ENCODE data around the gene MXD1. TPM values are rescaled to one million over a fixed set of nuclear protein-coding genes. Genes with fewer than 3 reads are reported as not detected.

Gene MXD1
- total RNA-seq, 1 donor from 2014 or later, result 3.9 TPM

DNA sequence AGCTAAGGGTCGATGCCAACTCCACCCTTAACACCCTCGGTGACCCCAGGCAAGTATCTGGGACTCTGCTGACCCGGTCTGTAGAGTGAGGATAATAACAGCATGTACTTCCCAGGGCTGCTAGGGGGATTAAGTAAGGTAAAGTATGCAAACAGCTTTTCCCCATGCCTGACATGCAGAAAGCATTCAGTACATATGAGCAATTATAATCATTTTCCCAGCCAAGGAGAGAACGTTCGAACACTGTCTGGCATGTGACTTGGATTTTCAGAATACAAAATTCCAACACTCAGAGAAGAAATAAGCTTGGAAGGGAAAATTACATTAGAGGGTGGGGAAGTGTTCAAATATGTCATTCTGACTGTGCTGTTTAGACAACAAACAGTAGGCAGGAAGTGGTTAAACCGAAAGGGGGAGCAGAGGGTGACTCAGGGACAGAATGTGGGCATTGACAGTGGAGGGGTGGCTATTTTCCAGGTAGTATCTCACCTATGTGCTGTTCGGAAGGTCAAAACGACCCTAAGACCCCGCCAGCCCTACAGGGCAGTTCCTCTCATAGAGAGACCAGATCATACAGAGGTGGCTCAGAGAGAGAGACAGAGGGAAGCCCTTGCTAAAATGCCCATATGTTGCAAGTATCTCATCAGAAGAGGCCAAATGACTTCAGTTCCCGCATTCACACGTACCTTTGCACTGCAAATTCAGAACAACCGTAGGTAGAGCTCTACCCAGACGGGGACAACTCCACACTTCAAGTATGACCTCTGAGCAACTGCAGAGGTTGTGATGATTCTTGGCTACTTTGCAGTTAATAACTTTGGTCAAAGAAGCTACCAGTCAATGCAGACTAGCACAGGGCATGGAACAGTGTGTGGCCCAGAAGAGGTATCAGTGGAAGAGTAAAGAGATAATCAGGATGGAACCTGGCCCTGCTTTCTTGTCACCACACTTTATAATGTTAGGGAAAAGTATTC, 31.7 kb downstream of the MXD1 start:
- peaks cover 2% of the 10 kb centered on the region for H3K4me1 Mint-ChIP-seq
- Histone ChIP-seq H3K79me2 (ENCODE audit: low read depth) (no peaks in the 10 kb centered on the region), H3K9ac (no peak overlapping the region), H3K36me3 (no peaks in the 10 kb centered on the region), H3K27me3 (no peaks in the 10 kb centered on the region), H3K4me1 (peaks cover 14% of the 10 kb centered on the region), H3F3A (ENCODE audit: low read depth) (no peaks in the 10 kb centered on the region), H3K27ac (no peak overlapping the region), H2AFZ (replicated peaks) (no peak overlapping the region), H3K4me2 (no peak overlapping the region), H3K4me3 (no peak overlapping the region), H3K9me3 (ENCODE audit: low read depth) (no peaks in the 10 kb centered on the region), H4K20me1 (ENCODE audit: low read depth) (no peaks in the 10 kb centered on the region)
- no peak overlapping the region for H3K4me3 Mint-ChIP-seq
- no peak overlapping the region for H3K27ac Mint-ChIP-seq
- H3K27me3 Mint-ChIP-seq (ENCODE audit: insufficient read depth, low read depth), result peaks cover 2% of the 10 kb centered on the region
- H3K36me3 Mint-ChIP-seq, result no peaks in the 10 kb centered on the region
- TF ChIP-seq EZH2 (IDR thresholded peaks at IDR 0.05), result no peak
- no peak for DNase-seq (ENCODE audit: low spot score)
- no peaks in the 10 kb centered on the region for H3K9me3 Mint-ChIP-seq

GRCh38 chr2:69947325-69947931, 32.5 kb downstream of the MXD1 start:
- Mint-ChIP-seq H3K4me1 (peaks cover 2% of the 10 kb centered on the region), H3K36me3 (no peaks in the 10 kb centered on the region), H3K4me3 (no peak overlapping the region), H3K9me3 (no peaks in the 10 kb centered on the region), H3K27me3 (ENCODE audit: insufficient read depth, low read depth) (peaks cover 2% of the 10 kb centered on the region), H3K27ac (no peak overlapping the region)
- H3K27me3 ChIP-seq, result no peaks in the 10 kb centered on the region
- H3K4me3 ChIP-seq, result no peak overlapping the region
- no peaks in the 10 kb centered on the region for H4K20me1 ChIP-seq (ENCODE audit: low read depth)
- H3K9me3 ChIP-seq (ENCODE audit: low read depth), result no peaks in the 10 kb centered on the region
- H3F3A ChIP-seq (ENCODE audit: low read depth), result no peaks in the 10 kb centered on the region
- no peak overlapping the region for H3K4me2 ChIP-seq
- H3K9ac ChIP-seq, result no peak overlapping the region
- no peaks in the 10 kb centered on the region for H3K36me3 ChIP-seq
- H2AFZ ChIP-seq (replicated peaks), result no peak overlapping the region
- H3K27ac ChIP-seq, result no peak overlapping the region
- TF ChIP-seq CTCF (IDR thresholded peaks at IDR 0.05) (no peak), EZH2 (IDR thresholded peaks at IDR 0.05) (no peak), EZH2phosphoT487 (IDR thresholded peaks at IDR 0.05) (no peak)
- no peak for DNase-seq (ENCODE audit: low spot score)
- H3K79me2 ChIP-seq (ENCODE audit: low read depth), result no peaks in the 10 kb centered on the region
- H3K4me1 ChIP-seq, result peaks cover 14% of the 10 kb centered on the region

DNA sequence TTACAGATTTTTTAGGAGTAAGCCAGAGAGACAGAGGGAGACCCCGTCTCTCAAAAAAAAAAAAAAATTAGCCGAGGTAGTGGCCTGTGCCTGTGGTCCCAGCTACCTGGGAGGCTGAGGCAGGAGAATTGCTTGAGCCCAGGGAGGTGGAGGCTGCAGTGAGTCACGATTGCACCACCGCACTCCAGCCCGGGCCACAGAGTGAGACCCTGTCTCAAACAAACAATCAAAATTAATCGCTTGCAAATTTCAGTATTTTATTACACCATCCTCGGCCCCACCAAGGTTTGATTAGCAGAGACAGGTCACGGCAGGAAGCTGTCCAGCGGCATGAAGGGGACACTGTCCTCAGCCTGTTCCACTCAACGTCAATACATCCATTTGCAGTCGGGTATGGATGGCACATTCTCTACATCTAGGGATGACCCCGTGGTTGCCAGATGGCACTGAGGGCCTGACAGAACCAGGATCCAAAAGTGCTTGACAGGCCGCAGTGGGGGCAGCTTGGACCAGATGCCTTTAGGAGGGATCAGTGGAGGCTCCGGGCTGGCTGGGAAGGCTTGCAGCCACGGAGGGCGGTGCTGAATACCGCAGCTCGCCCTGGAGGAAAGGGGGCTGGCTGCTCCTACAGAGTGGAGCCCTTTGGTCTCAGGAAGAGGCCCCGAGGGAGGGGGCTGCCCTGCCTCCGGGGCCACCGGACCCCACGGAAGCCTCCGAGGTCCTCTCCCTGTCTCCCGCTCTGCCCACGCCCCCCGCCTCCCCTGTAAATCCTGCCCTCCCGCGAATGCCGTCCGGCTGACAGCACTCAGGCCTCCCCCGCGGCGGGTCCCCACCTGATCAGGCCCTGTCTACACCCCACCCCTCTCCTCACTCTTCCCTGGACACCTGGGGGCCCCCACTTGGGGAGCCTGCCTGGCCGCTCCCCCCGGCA, 33.4 kb downstream of the MXD1 start:
- no peak overlapping the region for H3K4me2 ChIP-seq
- DNase-seq (ENCODE audit: low spot score), result peak; percentile 34

More for the DNA sequence above, 33.4 kb downstream of the MXD1 start:
- Histone ChIP-seq H3K4me3 (no peak overlapping the region), H3K9me3 (ENCODE audit: low read depth) (no peaks in the 10 kb centered on the region), H3K9ac (no peak overlapping the region), H2AFZ (replicated peaks) (no peak overlapping the region), H3K27ac (no peak overlapping the region), H3F3A (ENCODE audit: low read depth) (no peaks in the 10 kb centered on the region), H4K20me1 (ENCODE audit: low read depth) (no peaks in the 10 kb centered on the region), H3K4me1 (peaks cover 8% of the 10 kb centered on the region), H3K79me2 (ENCODE audit: low read depth) (no peaks in the 10 kb centered on the region), H3K36me3 (no peaks in the 10 kb centered on the region), H3K27me3 (no peaks in the 10 kb centered on the region)
- Mint-ChIP-seq H3K4me1 (peaks cover 4% of the 10 kb centered on the region), H3K4me3 (no peak overlapping the region), H3K36me3 (no peaks in the 10 kb centered on the region), H3K27me3 (ENCODE audit: insufficient read depth, low read depth) (peaks cover 1% of the 10 kb centered on the region), H3K27ac (no peak overlapping the region), H3K9me3 (no peaks in the 10 kb centered on the region)
- TF ChIP-seq CTCF (IDR thresholded peaks at IDR 0.05) (no peak), EZH2phosphoT487 (IDR thresholded peaks at IDR 0.05) (no peak), EZH2 (IDR thresholded peaks at IDR 0.05) (no peak)

Measured in neural progenitor cell (in vitro differentiated cells).